NCI-H69 (cell line): ENCODE data around the gene ZNF337.
"Not testable (repeated sequence)": the region's sequence is repeated elsewhere in the genome, so short reads cannot be mapped to it uniquely, and the experiment has no call there.

Experiments
- DNase-seq: peaks from one replicate; lab custom pipeline; 2025; lab: John Stamatoyannopoulos, UW

The ZNF337 gene

GRCh38 chr20:25695532-25696370 is 902 bp downstream of the ZNF337 start:
- DNase-seq = peak; percentile 56

GRCh38 chr20:25692499-25692898 is 4.2 kb downstream of the ZNF337 start:
- no peak for DNase-seq

- peak; percentile 52 for DNase-seq
Measured at GRCh38 chr20:25690427-25690826, 6.2 kb downstream of the ZNF337 start.

- peak; percentile 88 for DNase-seq
Measured at GRCh38 chr20:25686081-25687067, 10.3 kb downstream of the ZNF337 start.

- peak; percentile 58 for DNase-seq
Measured at GRCh38 chr20:25685276-25686080, 11.2 kb downstream of the ZNF337 start.

GRCh38 chr20:25683826-25684225 is 12.8 kb downstream of the ZNF337 start:
- not testable (repeated sequence) for DNase-seq

- DNase-seq = no peak
Measured at GRCh38 chr20:25683050-25683449, 13.6 kb downstream of the ZNF337 start.

- DNase-seq = no peak
Measured at GRCh38 chr20:25676164-25676809, 20.4 kb downstream of the ZNF337 start.

- DNase-seq = no peak
Measured at GRCh38 chr20:25675161-25675560, 21.5 kb downstream of the ZNF337 start.

- no peak for DNase-seq
Measured at GRCh38 chr20:25672659-25673235, 23.9 kb downstream of the ZNF337 start.

GRCh38 chr20:25669826-25670422 is 26.7 kb downstream of the ZNF337 start:
- DNase-seq = no peak

- no peak for DNase-seq
Measured at GRCh38 chr20:25668446-25668845, 28.2 kb downstream of the ZNF337 start.

GRCh38 chr20:25659999-25660398 is 36.7 kb downstream of the ZNF337 start:
- no peak for DNase-seq

GRCh38 chr20:25654487-25654886 is 42.2 kb downstream of the ZNF337 start:
- DNase-seq = no peak

- DNase-seq = not testable (repeated sequence)
Measured at GRCh38 chr20:25652866-25653265, 43.8 kb downstream of the ZNF337 start.

GRCh38 chr20:25644814-25645213 is 51.8 kb downstream of the ZNF337 start:
- no peak for DNase-seq

GRCh38 chr20:25643716-25644115 is 52.9 kb downstream of the ZNF337 start:
- DNase-seq = no peak

GRCh38 chr20:25637247-25637646 is 59.4 kb downstream of the ZNF337 start:
- no peak for DNase-seq

GRCh38 chr20:25632940-25633790 is 63.5 kb downstream of the ZNF337 start:
- peak; percentile 7 for DNase-seq

- DNase-seq = not testable (repeated sequence)
Measured at GRCh38 chr20:25630615-25631014, 66.0 kb downstream of the ZNF337 start.
